GM10266 (cell line): ENCODE results near the gene ZNF783.

ENCODE experiments used
- DNase-seq: peaks from one replicate; pipeline ENCODE4 v3.0.0; 2012; ENCODE audit errors: extremely low spot score
- CTCF ChIP-seq: IDR thresholded peaks from 2 replicates; pipeline ENCODE4 v1.5.1; 2012; ENCODE audit warnings: mild to moderate bottlenecking, low read depth; ENCODE audit not compliant: control insufficient read depth, insufficient read depth; ENCODE audit errors: missing control alignments

The ZNF783 gene

GRCh38 chr7:149289262-149289661, 27.3 kb downstream of the ZNF783 start:
- TF ChIP-seq CTCF = no peak
- DNase-seq = no peak

- DNase-seq = no peak
- no peak for TF ChIP-seq CTCF
These were observed 27.9 kb downstream of the ZNF783 start for GRCh38 chr7:149289856-149290255.

- no peak for TF ChIP-seq CTCF
- DNase-seq = no peak
These were observed 29.2 kb downstream of the ZNF783 start for GRCh38 chr7:149291036-149291780.

- DNase-seq = no peak
- TF ChIP-seq CTCF = no peak
These were observed 29.9 kb downstream of the ZNF783 start for GRCh38 chr7:149291781-149292461.

- no peak for TF ChIP-seq CTCF
- DNase-seq = no peak
These were observed 30.4 kb downstream of the ZNF783 start for GRCh38 chr7:149292462-149292823.

- no peak for DNase-seq
- TF ChIP-seq CTCF = no peak
These were observed 31.3 kb downstream of the ZNF783 start for GRCh38 chr7:149293338-149293737.
